ENCODE results near the gene WDR77. TPM values are rescaled to one million over a fixed set of nuclear protein-coding genes. Genes with fewer than 3 reads are reported as not detected.

Gene WDR77
- total RNA-seq, 1 experiment from 2014 or later, result 62.1 TPM

DNA sequence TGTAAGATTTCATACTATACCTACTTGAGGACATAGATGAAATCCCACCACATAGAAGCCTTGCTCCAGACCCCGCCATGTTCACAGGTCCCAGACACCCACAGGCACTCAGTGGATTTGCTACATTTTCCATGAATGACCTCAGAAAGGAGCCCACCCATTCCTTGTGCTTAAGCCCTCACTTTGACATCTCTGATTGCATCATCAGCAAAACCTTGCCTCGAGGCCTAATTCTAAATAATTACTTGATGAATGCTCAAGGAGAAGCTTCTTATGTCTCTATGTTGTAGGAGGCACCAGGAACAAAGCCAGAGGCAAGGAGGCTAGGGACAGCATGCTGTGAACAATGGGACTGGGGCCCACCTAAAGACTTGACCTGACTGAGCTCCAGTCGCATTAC is 33.6 kb downstream of the WDR77 start:
- TF ChIP-seq CTCF (conservative IDR thresholded peaks at IDR 0.05; ENCODE audit: low read depth, low read length) (no peak), EZH2 (IDR thresholded peaks at IDR 0.05; ENCODE audit: low read length, unreplicated experiment) (no peak), EZH2phosphoT487 (IDR thresholded peaks at IDR 0.05; ENCODE audit: borderline replicate concordance, low read length) (no peak)
- Histone ChIP-seq H3K4me2 (ENCODE audit: low read length) (no peak overlapping the region), H3K4me3 (ENCODE audit: low read length) (no peak overlapping the region), H4K20me1 (ENCODE audit: low read length) (no peaks in the 10 kb centered on the region), H3K9me3 (ENCODE audit: low read length) (no peaks in the 10 kb centered on the region), H3K9ac (ENCODE audit: low read length) (no peak overlapping the region), H3K27ac (ENCODE audit: low read length) (no peak overlapping the region), H3K27me3 (ENCODE audit: low read length) (no peaks in the 10 kb centered on the region), H2AFZ (ENCODE audit: low read length) (no peak overlapping the region), H3F3A (ENCODE audit: low read length, unreplicated experiment) (no peaks in the 10 kb centered on the region), H3K36me3 (ENCODE audit: low read depth, low read length) (no peaks in the 10 kb centered on the region), H3K9me2 (replicated peaks; ENCODE audit: low read length) (no peaks in the 10 kb centered on the region), H3K79me2 (ENCODE audit: low read length) (no peaks in the 10 kb centered on the region), H3K4me1 (ENCODE audit: insufficient read depth, low read length) (peaks cover 13% of the 10 kb centered on the region)
- ChIA-PET CTCF (no interaction called here), POLR2A (ENCODE audit: unreplicated experiment) (no interaction called here)
- ATAC-seq (no peak), DNase-seq (no peak)
- no TSS peak for BruUV-seq (replicated peaks)
- intact Hi-C loops (cut with micrococcal nuclease), result no loop called here

GRCh38 chr1:111414756-111415155 is 34.3 kb downstream of the WDR77 start:
- Histone ChIP-seq H3K27me3 (ENCODE audit: low read length) (no peaks in the 10 kb centered on the region), H3F3A (ENCODE audit: low read length, unreplicated experiment) (no peaks in the 10 kb centered on the region), H3K9me3 (ENCODE audit: low read length) (no peaks in the 10 kb centered on the region), H3K79me2 (ENCODE audit: low read length) (no peaks in the 10 kb centered on the region), H3K4me1 (ENCODE audit: insufficient read depth, low read length) (peaks cover 13% of the 10 kb centered on the region), H3K4me2 (ENCODE audit: low read length) (no peak overlapping the region), H3K36me3 (ENCODE audit: low read depth, low read length) (no peaks in the 10 kb centered on the region), H4K20me1 (ENCODE audit: low read length) (no peaks in the 10 kb centered on the region), H3K9me2 (replicated peaks; ENCODE audit: low read length) (no peaks in the 10 kb centered on the region), H3K9ac (ENCODE audit: low read length) (no peak overlapping the region), H3K27ac (ENCODE audit: low read length) (no peak overlapping the region), H3K4me3 (ENCODE audit: low read length) (no peak overlapping the region), H2AFZ (ENCODE audit: low read length) (no peak overlapping the region)
- TF ChIP-seq EZH2phosphoT487 (IDR thresholded peaks at IDR 0.05; ENCODE audit: borderline replicate concordance, low read length) (no peak), CTCF (conservative IDR thresholded peaks at IDR 0.05; ENCODE audit: low read depth, low read length) (no peak), EZH2 (IDR thresholded peaks at IDR 0.05; ENCODE audit: low read length, unreplicated experiment) (no peak)
- intact Hi-C loops (cut with micrococcal nuclease), result no loop called here
- ATAC-seq (no peak), DNase-seq (no peak)
- CTCF ChIA-PET, result interaction anchor here (0.6 kb wide), 1 partner anchor 1380 kb away, joined by 3 read pairs; no protein-coding TSS in a partner anchor
- POLR2A ChIA-PET (ENCODE audit: unreplicated experiment), result no interaction called here
- no TSS peak for BruUV-seq (replicated peaks)

DNA sequence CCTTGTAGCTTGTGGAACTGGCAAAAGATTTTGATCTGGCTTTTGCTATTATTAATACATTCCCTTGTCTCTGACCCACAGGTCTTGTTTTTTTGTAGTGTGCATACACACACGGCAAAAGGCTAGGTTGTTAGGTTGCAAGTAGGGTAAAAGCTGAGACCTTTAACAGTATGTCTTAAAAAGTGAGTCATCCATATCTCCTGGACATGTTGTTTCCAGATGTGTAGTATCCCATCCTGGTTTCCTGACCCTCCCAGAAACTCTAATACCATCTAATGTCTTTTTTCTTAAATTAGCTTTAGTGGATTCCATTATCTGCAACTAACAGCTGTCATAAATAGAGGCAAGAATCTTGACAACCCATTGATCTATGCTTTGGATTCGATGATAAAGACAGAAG is 36.2 kb downstream of the WDR77 start:
- no peaks in the 10 kb centered on the region for H3K27me3 ChIP-seq (ENCODE audit: low read length)
- no peaks in the 10 kb centered on the region for H3K9me2 ChIP-seq (replicated peaks; ENCODE audit: low read length)
- ATAC-seq (no peak), DNase-seq (no peak)
- H2AFZ ChIP-seq (ENCODE audit: low read length), result no peak overlapping the region
- H3K36me3 ChIP-seq (ENCODE audit: low read depth, low read length), result no peaks in the 10 kb centered on the region
- intact Hi-C loops (cut with micrococcal nuclease), result no loop called here
- H3K9me3 ChIP-seq (ENCODE audit: low read length), result no peaks in the 10 kb centered on the region
- ChIA-PET POLR2A (ENCODE audit: unreplicated experiment) (no interaction called here), CTCF (no interaction called here)
- no peak overlapping the region for H3K9ac ChIP-seq (ENCODE audit: low read length)
- H3K4me3 ChIP-seq (ENCODE audit: low read length), result no peak overlapping the region
- H4K20me1 ChIP-seq (ENCODE audit: low read length), result no peaks in the 10 kb centered on the region
- no TSS peak for BruUV-seq (replicated peaks)
- no peak overlapping the region for H3K27ac ChIP-seq (ENCODE audit: low read length)
- no peaks in the 10 kb centered on the region for H3K79me2 ChIP-seq (ENCODE audit: low read length)
- H3K4me2 ChIP-seq (ENCODE audit: low read length), result no peak overlapping the region
- no peaks in the 10 kb centered on the region for H3F3A ChIP-seq (ENCODE audit: low read length, unreplicated experiment)
- peaks cover 7% of the 10 kb centered on the region for H3K4me1 ChIP-seq (ENCODE audit: insufficient read depth, low read length)
- TF ChIP-seq EZH2phosphoT487 (IDR thresholded peaks at IDR 0.05; ENCODE audit: borderline replicate concordance, low read length) (no peak), EZH2 (IDR thresholded peaks at IDR 0.05; ENCODE audit: low read length, unreplicated experiment) (no peak), CTCF (conservative IDR thresholded peaks at IDR 0.05; ENCODE audit: low read depth, low read length) (no peak)

All from PC-3 (cell line).